Ovary (tissue), 3 donors: Measurements from ENCODE around the gene TMEM123.

Source experiments
- EP300 ChIP-seq: sonication (generic); formaldehyde crosslinking; IDR thresholded peaks from one replicate; pipeline ENCODE4 v1.6.1; 2017; ENCODE audit warnings: antibody characterized with exemption
- POLR2A ChIP-seq: fragments of 450-650 bp; IDR thresholded peaks from one replicate; pipeline ENCODE4 v1.6.1; 2017; ENCODE audit warnings: antibody characterized with exemption, mild to moderate bottlenecking, moderate library complexity
- TF ChIP-seq, protein P1 (sequence below), 3 donors: fragments of 450-650 bp in 2 of 3; fragments of 200-600 bp in 1 of 3; IDR thresholded peaks; one replicate each; pipeline versions ENCODE4 v1.5.1 to v1.8.0; 2016 to 2022; ENCODE audit warnings: antibody characterized with exemption in 3 of 3, mild to moderate bottlenecking in 1 of 3
- donor health status: DM: no; HTN: no; CAD: no.

DNA sequence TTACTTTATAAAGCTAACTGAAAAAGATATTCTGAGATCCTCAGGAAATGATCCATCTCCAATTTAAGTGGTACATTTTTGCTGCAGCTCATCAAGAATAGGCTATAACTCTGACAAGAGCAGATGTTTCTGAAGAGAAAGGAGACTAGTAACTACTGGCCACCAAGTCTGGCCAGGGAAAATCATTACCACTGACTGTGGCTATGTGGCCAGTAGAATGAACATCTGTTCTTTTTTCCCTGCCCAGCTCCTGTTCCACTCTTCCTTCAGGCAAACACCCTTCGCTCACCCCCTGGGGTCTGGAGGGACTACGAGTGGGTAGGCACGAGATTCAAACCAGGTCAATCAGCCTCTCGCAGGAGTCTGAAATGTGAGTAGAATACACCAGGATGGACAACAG lies 23.9 kb downstream of the TMEM123 start:
- TF ChIP-seq, protein P1, sequence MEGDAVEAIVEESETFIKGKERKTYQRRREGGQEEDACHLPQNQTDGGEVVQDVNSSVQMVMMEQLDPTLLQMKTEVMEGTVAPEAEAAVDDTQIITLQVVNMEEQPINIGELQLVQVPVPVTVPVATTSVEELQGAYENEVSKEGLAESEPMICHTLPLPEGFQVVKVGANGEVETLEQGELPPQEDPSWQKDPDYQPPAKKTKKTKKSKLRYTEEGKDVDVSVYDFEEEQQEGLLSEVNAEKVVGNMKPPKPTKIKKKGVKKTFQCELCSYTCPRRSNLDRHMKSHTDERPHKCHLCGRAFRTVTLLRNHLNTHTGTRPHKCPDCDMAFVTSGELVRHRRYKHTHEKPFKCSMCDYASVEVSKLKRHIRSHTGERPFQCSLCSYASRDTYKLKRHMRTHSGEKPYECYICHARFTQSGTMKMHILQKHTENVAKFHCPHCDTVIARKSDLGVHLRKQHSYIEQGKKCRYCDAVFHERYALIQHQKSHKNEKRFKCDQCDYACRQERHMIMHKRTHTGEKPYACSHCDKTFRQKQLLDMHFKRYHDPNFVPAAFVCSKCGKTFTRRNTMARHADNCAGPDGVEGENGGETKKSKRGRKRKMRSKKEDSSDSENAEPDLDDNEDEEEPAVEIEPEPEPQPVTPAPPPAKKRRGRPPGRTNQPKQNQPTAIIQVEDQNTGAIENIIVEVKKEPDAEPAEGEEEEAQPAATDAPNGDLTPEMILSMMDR (IDR thresholded peaks at IDR 0.05) = no peak
- TF ChIP-seq POLR2A (no peak), EP300 (no peak)
